GM21515 (cell line): Measurements from ENCODE around the gene ANGPT4.
A peak's percentile ranks its signal among the peaks of the same experiment; 100 is the strongest.

ENCODE experiments used
- ATAC-seq: cut with Tn5 transposase; IDR thresholded peaks from one replicate; pipeline ENCODE4 v1.9.1; 2021; ENCODE audit not compliant: unreplicated experiment

ANGPT4 gene

GRCh38 chr20:845941-846893, 69.9 kb downstream of the ANGPT4 start:
- no peak for ATAC-seq

GRCh38 chr20:845226-845868, 70.8 kb downstream of the ANGPT4 start:
- ATAC-seq, result no peak

- peak; percentile 95 for ATAC-seq
These were observed 71.5 kb downstream of the ANGPT4 start for GRCh38 chr20:844473-845225.

- no peak for ATAC-seq
These were observed 72.2 kb downstream of the ANGPT4 start for GRCh38 chr20:843912-844311.

GRCh38 chr20:842547-842940, 73.6 kb downstream of the ANGPT4 start:
- no peak for ATAC-seq

GRCh38 chr20:841568-842546, 74.3 kb downstream of the ANGPT4 start:
- ATAC-seq, result no peak

GRCh38 chr20:840858-841567, 75.1 kb downstream of the ANGPT4 start:
- ATAC-seq, result no peak

- no peak for ATAC-seq
These were observed 75.7 kb downstream of the ANGPT4 start for GRCh38 chr20:840503-840857.

GRCh38 chr20:839626-840025, 76.5 kb downstream of the ANGPT4 start:
- no peak for ATAC-seq

GRCh38 chr20:839015-839414, 77.1 kb downstream of the ANGPT4 start:
- no peak for ATAC-seq

- ATAC-seq, result no peak
These were observed 79.9 kb downstream of the ANGPT4 start for GRCh38 chr20:836190-836589.

GRCh38 chr20:835608-836045, 80.5 kb downstream of the ANGPT4 start:
- ATAC-seq, result no peak

GRCh38 chr20:834151-834746, 81.9 kb downstream of the ANGPT4 start:
- ATAC-seq, result peak; percentile 6

- ATAC-seq, result peak; percentile 93
These were observed 82.5 kb downstream of the ANGPT4 start, which contains the start of gene FAM110A for GRCh38 chr20:833450-834150. FAM110A (plus strand) TSS chr20:833715; CDS start chr20:844805, 11,090 bp downstream.

GRCh38 chr20:833121-833449, 83.0 kb downstream of the ANGPT4 start:
- no peak for ATAC-seq

GRCh38 chr20:831956-832355, 84.2 kb downstream of the ANGPT4 start:
- no peak for ATAC-seq

GRCh38 chr20:831251-831650, 84.9 kb downstream of the ANGPT4 start:
- ATAC-seq, result no peak

GRCh38 chr20:830011-830521, 86.1 kb downstream of the ANGPT4 start:
- no peak for ATAC-seq

GRCh38 chr20:829551-829950, 86.6 kb downstream of the ANGPT4 start:
- ATAC-seq, result no peak
